ENCODE data around the gene TSFM.

- no peak for TF ChIP-seq CTCF (conservative IDR thresholded peaks at IDR 0.05; ENCODE audit: low read length)
- TF ChIP-seq EZH2phosphoT487 (IDR thresholded peaks at IDR 0.05; ENCODE audit: borderline replicate concordance, low read depth, low read length) = no peak
Observed at GRCh38 chr12:57744194-57744776, 38.3 kb upstream of the TSFM start.

Data from OCI-LY7 (cell line).